Omental fat pad (tissue), 4 donors: ENCODE results near the gene DBNL. TPM values are rescaled to one million over a fixed set of nuclear protein-coding genes. Genes with fewer than 3 reads are reported as not detected.
"Not testable (repeated sequence)": the region's sequence is repeated elsewhere in the genome, so short reads cannot be mapped to it uniquely, and the experiment has no call there.

Experiments
- ATAC-seq: fragments of 150-250 bp; one replicate; pipeline ENCODE4 v1.9.1; 2016; ENCODE audit warnings: mild to moderate bottlenecking, moderate library complexity; ENCODE audit not compliant: low FRiP score
- DNase-seq: peaks from one replicate; pipeline ENCODE4 v3.0.0-alpha.2; 2019; ENCODE audit warnings: low spot score
- CTCF ChIP-seq, 3 donors: fragments of 450-650 bp; IDR thresholded peaks; one replicate each; pipeline ENCODE4 v1.5.1; 2016 to 2017; ENCODE audit warnings: antibody characterized with exemption in 3 of 3, mild to moderate bottlenecking in 3 of 3, moderate library complexity in 2 of 3
- total RNA-seq, 4 donors: library from RNA; depleted of rRNA; stranded (reverse); fragments of >200 nt; gene quantifications; one replicate each; pipeline ENCODE4 v1.1.0, GENCODE V29; 2016

The DBNL gene
- total RNA-seq, 4 donors from 2014 or later: 106 to 160 (median 127) TPM

DNA sequence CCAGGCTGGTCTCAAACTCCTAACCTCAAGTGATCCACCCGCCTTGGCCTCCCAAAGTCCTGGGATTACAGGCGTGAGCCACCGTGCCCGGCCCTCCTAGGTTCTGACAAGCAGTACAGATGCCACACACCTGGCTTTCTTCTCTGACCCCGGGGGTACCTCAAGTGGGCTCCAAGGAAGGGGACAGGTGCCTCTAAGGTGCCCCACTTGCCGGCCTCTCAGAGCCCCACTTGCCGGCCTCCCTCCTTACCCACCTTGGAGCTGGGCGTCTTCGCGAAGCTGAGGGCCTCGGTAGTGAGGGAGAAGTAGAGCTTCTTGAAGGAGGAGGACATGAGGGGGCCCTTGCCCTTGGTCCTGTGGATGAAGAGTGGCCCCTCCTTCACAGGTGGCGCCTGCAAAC, 5.9 kb upstream of the DBNL start:
- DNase-seq: not testable (repeated sequence)
- peak; percentile 0 for ATAC-seq

DNA sequence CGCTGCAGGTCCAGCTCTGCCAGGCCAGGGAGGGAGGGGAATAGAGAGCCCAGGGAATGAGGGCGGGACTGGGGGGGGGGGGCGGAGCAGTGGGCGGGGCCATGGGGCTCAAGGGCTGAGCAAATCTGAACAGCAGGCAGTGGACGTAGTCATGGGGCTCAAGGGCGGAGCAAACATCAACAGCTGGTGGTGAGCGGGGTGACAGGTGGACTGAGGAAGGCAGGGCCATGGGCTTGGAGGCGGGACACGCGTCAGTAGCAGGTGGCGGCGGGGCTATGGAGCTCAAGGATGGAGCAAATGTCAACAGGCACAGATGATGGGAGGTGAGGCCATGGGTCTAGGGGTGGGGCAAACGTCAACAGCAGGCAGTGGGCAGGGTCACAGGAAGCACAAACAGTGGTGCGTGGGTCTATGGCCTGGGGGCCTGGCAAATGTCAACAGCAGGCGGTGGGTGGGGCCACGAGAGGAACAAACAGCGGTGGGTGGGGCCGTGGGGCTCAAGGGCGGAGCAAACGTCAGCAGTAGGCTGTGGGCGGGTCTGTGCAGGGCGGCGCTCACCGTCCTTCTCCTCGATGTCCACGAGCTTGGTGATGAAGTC, 5.4 kb upstream of the DBNL start:
- ATAC-seq (peak; percentile 95), DNase-seq (peak; percentile 92)

- ATAC-seq, DNase-seq: not testable (repeated sequence)
Observed at GRCh38 chr7:44039800-44040492, 4.6 kb upstream of the DBNL start.

GRCh38 chr7:44040493-44040891, 4.0 kb upstream of the DBNL start:
- ATAC-seq, DNase-seq: not testable (repeated sequence)

DNA sequence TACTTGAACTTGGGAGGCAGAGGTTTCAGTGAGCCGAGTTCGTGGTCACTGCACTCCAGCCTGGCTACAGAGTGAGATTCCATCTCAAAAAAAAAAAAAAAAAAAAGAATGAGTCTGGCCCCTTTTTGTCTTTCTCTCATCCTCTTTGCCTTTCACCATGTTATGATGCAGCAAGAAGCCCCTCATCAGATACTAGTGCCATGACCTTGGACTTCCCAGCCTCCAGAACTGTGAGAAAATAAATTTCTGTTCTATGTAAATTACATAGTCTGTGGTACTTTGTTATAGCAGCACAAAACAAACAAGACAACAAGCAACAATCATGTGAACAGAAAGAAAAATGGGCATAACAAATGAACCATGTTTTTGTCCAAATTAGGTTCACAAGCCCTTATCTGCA, 2.3 kb upstream of the DBNL start:
- ATAC-seq (no peak), DNase-seq (no peak)
- TF ChIP-seq CTCF (IDR thresholded peaks at IDR 0.05): no peak

DNA sequence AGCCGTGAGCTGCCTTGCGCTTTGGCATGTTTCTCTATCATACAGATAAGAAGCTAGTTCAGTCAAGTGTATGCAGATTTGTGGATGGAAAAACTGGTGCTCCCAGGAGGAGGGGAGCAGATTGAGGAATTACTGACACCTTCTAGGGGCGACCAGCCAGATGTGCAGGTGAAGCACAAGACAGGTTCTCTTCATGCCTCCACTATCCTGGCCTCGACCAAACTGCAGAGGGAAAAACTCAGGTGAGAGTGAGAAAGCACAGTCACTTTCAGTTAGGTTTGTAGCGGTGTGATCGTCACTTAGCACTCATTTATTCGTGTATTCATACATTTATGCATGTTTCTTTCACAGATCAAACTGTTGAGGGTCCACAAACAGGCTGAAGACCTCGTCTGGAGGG, 600 bp upstream of the DBNL start:
- TF ChIP-seq CTCF (IDR thresholded peaks at IDR 0.05): no peak
- ATAC-seq (no peak), DNase-seq (no peak)

- DNase-seq: no peak
- ATAC-seq: no peak
- TF ChIP-seq CTCF (IDR thresholded peaks at IDR 0.05): no peak
Observed at GRCh38 chr7:44045226-44046014, 918 bp downstream of the DBNL start.

DNA sequence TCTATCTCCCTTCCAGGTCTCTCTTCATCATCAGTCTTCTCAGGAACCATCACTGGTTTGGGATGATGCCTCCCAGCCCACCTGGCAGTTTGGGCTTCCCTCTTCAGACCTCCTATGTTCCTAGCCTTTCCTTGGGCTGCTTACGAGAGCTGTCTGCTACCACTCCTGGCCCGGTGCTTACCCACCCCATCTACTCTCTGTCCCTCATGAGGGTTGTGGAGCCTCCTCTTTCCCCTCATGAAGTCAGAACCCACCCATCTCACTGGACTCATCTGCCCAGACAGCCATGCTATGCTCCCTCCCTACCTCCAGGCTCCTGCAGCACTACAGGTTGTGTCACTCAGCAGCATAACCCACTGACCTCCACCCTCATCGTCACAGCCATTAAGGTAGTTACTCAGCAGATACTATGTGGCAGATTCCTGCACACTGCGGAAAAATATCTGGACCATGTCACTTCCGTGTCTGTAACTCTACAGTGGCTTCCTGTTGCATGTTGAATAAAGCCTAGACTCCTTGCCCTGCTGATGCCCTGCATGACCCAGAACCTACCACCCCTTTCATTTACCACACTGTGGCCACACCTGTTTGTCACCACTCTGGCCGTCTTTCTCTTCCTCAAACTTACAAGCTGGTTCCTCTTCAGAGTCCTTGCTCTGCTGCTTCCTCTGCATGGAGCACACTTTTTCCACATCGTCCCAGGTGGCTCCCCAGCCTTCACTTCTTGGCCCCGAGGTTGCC, 2.0 kb downstream of the DBNL start:
- TF ChIP-seq CTCF (IDR thresholded peaks at IDR 0.05): no peak
- no peak for ATAC-seq
- DNase-seq: no peak
